Measurements from ENCODE around the gene C6orf132.
A peak's percentile ranks its signal among the peaks of the same experiment; 100 is the strongest.

C6orf132 gene

DNA sequence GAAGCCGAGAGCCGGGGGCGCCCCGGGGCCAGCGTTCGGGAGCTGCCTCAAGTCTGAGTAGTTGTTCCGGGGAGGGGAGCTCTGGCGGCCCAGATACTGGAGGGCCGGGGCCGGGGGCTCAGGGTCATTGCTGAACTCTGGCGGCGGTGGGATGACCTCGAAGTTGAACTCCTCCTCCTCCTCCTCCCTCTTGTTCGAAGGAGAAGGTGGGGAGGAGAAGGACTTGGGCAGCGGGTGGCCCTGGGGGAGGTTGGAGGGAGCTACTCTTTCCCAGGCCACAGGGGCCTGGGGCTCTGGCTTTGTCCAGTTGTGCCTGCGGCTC lies 37.7 kb downstream of the C6orf132 start:
- Mint-ChIP-seq H3K27ac (no peak overlapping the region), H3K27me3 (ENCODE audit: low read depth) (peaks cover 17% of the 10 kb centered on the region), H3K4me3 (peak overlapping the region in 1 of 3 experiments; percentile 56), H3K36me3 (ENCODE audit: low read depth) (no peaks in the 10 kb centered on the region), H3K4me1 (peaks cover 13% of the 10 kb centered on the region), H3K9me3 (no peaks in the 10 kb centered on the region)
- TF ChIP-seq CTCF (IDR thresholded peaks at IDR 0.05; ENCODE audit: unreplicated experiment in 3 of 3) = no peak

GRCh38 chr6:42104095-42104803 lies 38.2 kb downstream of the C6orf132 start:
- peaks cover 17% of the 10 kb centered on the region for H3K27me3 Mint-ChIP-seq (ENCODE audit: low read depth)
- no peaks in the 10 kb centered on the region for H3K9me3 Mint-ChIP-seq
- no peaks in the 10 kb centered on the region for H3K36me3 Mint-ChIP-seq (ENCODE audit: low read depth)
- peak overlapping the region in 2 of 3 experiments; percentile 5 to 25 for H3K27ac Mint-ChIP-seq
- H3K4me3 Mint-ChIP-seq = peak overlapping the region; percentile 31 to 65 (median 41)
- peak; percentile 55 to 88 (median 61) for TF ChIP-seq CTCF (IDR thresholded peaks at IDR 0.05; ENCODE audit: unreplicated experiment in 3 of 3)
- H3K4me1 Mint-ChIP-seq = peaks cover 15% of the 10 kb centered on the region

- peak overlapping the region; percentile 31 to 65 (median 41) for H3K4me3 Mint-ChIP-seq
- peaks cover 19% of the 10 kb centered on the region for H3K4me1 Mint-ChIP-seq
- peak overlapping the region in 2 of 3 experiments; percentile 5 to 25 for H3K27ac Mint-ChIP-seq
- H3K36me3 Mint-ChIP-seq (ENCODE audit: low read depth) = no peaks in the 10 kb centered on the region
- H3K9me3 Mint-ChIP-seq = no peaks in the 10 kb centered on the region
- no peak for TF ChIP-seq CTCF (IDR thresholded peaks at IDR 0.05; ENCODE audit: unreplicated experiment in 3 of 3)
- peaks cover 13% of the 10 kb centered on the region for H3K27me3 Mint-ChIP-seq (ENCODE audit: low read depth)
Observed at GRCh38 chr6:42103753-42104094, 38.7 kb downstream of the C6orf132 start.

GRCh38 chr6:42103216-42103615 lies 39.2 kb downstream of the C6orf132 start:
- Mint-ChIP-seq H3K4me3 (peak overlapping the region; percentile 31 to 65 (median 41)), H3K27ac (no peak overlapping the region), H3K27me3 (ENCODE audit: low read depth) (peaks cover 12% of the 10 kb centered on the region), H3K9me3 (no peaks in the 10 kb centered on the region), H3K36me3 (ENCODE audit: low read depth) (no peaks in the 10 kb centered on the region), H3K4me1 (peaks cover 19% of the 10 kb centered on the region)
- no peak for TF ChIP-seq CTCF (IDR thresholded peaks at IDR 0.05; ENCODE audit: unreplicated experiment in 3 of 3)

GRCh38 chr6:42101186-42101657 lies 41.2 kb downstream of the C6orf132 start:
- H3K4me1 Mint-ChIP-seq = peaks cover 18% of the 10 kb centered on the region
- H3K9me3 Mint-ChIP-seq = no peaks in the 10 kb centered on the region
- H3K27me3 Mint-ChIP-seq (ENCODE audit: low read depth) = peaks cover 15% of the 10 kb centered on the region
- no peak overlapping the region for H3K4me3 Mint-ChIP-seq
- no peaks in the 10 kb centered on the region for H3K36me3 Mint-ChIP-seq (ENCODE audit: low read depth)
- H3K27ac Mint-ChIP-seq = peak overlapping the region in 1 of 3 experiments; percentile 2
- TF ChIP-seq CTCF (IDR thresholded peaks at IDR 0.05; ENCODE audit: unreplicated experiment in 3 of 3) = no peak
